Loucy (cell line): ENCODE results near the gene RAD23B.

Experiments used
- EZH2phosphoT487 ChIP-seq: fragments of 200-600 bp; IDR thresholded peaks from 2 replicates; pipeline ENCODE4 v1.6.1; 2018; ENCODE audit warnings: antibody characterized with exemption, mild to moderate bottlenecking, moderate library complexity, borderline replicate concordance
- TF ChIP-seq, protein P1 (sequence below): fragments of 200-600 bp; sonication (generic); conservative IDR thresholded peaks from 2 replicates; pipeline ENCODE4 v1.5.1; 2014; ENCODE audit warnings: mild to moderate bottlenecking, antibody characterized with exemption, low read length

DNA sequence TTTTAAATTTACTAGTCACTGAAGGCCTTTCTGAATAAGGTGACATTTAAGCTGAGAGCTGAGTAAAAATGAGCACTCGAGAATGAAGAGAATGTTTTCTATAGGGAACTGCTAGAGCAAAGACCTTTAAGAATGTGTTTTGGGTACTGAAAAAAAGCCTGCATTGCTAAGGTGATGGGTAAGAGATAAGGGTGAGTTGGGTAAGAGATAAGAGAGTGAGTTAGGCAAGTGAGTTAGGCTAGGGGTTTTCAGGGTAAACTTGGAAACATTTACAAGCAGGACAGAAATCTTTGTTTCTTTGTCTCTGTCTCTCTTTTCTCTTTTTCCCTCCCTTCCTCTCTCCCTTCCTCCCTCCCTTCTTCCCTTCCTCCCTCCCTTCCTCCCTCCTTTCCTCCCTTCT, 5.6 kb downstream of the RAD23B start:
- TF ChIP-seq, protein P1, sequence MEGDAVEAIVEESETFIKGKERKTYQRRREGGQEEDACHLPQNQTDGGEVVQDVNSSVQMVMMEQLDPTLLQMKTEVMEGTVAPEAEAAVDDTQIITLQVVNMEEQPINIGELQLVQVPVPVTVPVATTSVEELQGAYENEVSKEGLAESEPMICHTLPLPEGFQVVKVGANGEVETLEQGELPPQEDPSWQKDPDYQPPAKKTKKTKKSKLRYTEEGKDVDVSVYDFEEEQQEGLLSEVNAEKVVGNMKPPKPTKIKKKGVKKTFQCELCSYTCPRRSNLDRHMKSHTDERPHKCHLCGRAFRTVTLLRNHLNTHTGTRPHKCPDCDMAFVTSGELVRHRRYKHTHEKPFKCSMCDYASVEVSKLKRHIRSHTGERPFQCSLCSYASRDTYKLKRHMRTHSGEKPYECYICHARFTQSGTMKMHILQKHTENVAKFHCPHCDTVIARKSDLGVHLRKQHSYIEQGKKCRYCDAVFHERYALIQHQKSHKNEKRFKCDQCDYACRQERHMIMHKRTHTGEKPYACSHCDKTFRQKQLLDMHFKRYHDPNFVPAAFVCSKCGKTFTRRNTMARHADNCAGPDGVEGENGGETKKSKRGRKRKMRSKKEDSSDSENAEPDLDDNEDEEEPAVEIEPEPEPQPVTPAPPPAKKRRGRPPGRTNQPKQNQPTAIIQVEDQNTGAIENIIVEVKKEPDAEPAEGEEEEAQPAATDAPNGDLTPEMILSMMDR: no peak
- no peak for TF ChIP-seq EZH2phosphoT487
